HG03066 (cell line): ENCODE measurements around the gene NPLOC4.

ENCODE experiments used
- ATAC-seq: cut with Tn5 transposase; IDR thresholded peaks from one replicate; pipeline ENCODE4 v1.9.1; 2021; ENCODE audit warnings: low read depth; ENCODE audit not compliant: unreplicated experiment

NPLOC4 gene

DNA sequence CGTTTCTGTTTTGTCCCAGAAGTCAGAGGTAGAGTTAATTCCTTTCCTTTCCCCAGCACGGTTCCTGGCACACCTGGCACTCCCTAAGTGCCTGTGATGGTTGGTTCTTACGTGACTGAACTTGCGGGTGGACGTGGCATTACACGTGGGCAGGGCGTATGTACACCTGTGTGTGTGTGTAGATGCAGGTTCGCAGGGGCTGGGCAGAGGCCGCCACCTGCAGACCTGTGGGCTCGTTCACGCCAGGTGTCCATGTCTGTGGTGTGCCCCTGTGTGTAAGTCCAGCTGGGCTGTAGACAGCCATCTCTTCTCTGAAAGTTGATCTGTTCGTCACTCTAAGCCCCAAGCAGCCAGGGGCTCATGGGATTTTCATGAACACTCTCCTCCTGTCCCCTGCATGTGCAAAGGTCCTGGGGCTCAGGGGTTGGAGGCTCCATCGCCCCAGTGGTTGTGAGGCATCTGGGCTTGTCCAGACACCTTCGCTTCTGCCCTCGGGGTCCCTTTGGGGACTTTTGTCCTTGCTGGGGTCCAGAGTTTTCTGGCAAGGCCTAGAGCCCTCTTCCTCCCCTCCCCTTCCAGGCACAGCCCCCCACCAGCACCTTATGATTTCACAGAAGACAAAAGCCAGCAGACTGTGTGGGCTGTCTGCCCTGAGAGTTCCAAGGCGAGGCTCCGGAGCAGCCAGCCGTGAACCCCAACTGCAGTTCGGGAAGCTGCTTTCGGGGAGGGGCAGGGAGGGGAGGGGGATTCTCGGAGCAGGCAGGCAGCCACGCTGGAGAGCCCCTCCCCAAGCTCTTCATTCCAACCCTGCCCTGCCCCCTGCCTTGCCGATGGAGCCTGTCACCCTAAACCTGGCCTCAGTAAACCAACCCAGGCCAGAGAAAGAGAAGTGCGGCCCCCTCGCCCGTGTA lies 114.2 kb downstream of the NPLOC4 start:
- ATAC-seq: no peak

DNA sequence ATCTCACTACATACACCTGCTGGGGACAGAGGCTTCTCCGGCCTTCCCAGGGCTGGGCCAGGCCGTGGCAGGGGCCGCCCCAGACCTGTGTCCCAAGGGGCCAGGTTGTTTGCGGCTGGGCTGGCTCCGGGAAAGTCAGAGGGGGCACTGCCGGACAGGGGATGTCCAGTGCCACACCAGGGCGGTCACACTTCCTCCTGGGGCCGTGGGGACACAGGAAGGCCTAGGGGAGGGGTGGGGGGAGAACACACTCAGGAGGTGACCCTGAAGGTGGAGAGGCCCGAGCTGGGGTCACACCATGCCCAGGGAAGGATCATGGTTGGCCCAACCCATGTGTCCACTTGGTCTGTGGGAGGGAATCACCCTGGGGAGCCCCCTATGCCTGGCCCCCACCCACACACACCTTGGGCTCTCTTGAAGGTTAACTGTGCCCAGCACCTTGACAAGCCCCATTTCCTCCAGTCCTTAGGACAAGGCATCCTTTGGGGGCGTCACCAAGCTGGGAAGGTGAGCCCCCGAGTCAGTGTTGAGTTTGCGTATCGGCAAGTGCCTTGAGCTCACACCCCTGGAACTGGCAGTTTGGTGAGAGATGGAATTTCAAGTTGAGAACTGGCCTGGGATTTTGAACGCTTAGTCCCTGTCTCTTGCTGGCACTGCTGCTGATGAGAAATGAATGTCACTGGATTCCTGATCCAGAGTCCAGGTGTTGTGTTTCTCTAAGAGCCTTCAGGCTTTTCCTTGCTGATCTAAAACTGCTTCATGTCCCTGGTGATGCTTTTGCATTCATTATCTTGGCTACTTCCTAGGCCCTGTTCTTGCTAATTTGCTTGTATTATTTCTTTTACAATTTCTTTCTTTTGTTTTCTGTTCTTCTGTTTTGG lies 116.7 kb downstream of the NPLOC4 start:
- no peak for ATAC-seq

DNA sequence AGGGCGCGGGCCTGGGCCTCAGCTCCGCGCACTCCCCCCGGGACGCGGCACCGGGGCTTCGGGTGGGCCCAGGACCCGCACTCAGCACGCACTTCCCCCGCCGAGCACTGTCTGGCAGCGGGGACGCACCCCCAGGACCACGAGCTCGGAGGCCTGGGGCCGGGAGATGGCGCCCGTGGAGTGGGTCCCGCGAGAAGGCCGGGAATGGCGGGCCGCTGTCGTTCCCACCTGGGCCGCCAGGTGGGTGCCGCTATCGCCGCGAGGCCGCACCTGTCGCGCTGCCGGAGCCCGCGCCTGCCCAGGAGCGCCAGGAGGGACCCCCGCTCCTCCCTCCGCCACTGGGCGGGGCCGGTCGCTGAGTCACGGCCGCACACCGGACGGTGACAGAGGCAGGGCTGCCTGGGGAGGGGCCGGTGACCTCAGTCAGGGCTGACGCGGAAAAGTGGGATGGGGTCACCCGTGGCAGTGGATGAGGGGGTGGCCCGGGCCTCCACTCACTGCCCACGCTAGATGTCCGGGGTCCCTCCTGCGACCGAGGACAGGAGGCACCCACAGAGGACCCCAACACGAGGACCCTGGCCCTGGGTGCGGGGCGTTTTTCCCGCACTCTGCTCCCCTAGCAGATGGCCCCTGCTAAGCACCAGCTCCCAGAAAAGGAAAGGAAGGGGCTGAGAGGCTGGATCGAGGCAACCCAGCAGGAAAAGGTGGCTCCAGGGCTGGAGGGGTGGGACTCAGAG lies 117.5 kb downstream of the NPLOC4 start:
- ATAC-seq: no peak

DNA sequence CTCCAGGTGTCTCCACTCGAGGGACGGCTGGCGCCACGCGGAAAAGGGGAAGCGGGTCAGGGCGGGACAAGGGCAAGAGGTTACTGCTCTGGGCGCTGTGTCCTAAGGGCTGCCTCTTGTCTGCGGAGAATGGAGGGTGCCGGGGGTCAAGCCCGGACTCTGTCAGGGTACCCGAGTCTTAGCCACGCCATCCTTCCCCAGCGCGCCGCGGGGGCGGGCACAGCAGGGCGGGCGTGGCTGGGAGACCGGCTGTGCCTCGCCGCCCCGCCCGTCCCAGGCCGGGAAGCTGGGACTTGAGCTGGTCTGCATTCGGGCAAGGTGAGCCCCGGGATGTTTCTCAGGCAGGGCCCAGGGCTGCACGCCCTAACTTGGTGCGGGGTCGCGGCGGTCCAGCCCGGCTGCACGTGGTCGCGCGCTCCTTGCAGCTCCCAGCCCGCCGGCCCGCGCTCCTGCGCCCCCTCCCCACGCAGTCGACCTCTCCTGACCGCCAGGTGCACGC lies 118.1 kb downstream of the NPLOC4 start:
- no peak for ATAC-seq

DNA sequence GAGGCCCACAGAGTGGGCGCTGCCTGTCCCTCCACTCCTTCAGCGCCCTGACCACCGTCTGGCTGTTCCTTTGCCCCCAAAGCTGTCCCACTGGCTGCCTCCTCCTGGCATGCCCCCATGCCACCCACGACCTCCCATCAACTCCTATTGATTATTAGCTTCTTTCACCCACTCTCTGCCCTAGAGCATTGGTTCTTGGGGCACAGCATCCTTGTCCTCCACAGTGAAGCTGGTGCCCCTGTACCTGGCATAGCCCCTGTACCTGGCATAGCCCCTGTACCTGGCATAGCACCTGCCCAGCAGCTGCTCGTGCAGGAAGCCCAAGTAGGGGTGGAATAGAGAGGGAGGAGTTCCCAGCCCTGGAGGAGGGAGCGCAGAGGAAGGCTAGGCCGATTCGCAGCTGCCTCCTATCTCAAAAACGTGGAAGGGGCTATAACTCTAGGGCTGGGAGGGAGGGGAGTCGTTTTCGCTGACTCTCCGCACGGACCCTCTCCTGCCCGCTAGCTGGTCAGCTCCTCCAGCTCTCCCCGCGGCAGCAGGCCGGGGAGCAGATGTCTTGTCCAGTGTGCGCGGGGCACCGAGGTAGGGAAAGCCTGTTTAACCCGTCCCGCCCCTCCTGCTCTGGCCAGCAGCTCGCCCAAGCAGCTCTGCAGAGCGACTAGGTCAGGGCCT lies 118.7 kb downstream of the NPLOC4 start:
- ATAC-seq: no peak

DNA sequence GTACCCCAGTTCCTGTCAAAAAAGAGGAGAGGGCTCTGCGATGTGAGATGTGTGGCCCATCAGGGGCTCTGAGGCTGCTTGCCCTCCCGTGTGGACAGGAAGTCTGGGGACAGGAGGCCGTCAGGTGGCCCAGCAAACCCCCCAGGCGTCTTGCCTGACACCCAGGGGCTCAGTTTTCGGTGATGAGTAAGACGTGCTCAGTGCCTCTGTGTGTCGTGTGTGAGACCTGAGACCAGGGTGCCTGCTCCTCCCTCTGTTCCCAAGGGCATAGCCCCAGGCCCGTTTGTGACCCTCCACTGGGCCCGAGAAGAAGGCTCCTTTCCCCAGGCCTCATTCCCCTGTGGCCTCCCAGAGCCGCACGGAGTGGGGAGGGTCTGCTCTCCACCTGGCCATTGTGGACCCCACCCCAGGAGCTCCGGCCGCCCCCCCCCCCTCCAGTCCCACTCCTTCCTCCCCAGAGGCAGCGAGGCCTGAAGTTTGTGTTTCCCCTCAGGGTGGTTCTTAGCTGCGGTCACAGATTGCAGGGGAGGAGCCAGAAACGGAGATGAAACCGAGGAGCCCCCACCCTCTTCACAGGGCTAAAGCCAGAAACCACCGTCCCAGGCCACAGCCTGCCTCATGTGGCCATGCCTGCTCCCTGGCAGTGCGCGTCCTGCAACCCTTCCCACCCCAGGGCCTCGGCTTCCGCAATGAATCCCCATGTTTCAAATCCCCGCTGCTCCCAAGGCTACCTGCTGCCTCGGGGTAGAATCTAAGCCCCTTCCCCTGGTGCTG lies 119.4 kb downstream of the NPLOC4 start:
- ATAC-seq: peak; percentile 31

DNA sequence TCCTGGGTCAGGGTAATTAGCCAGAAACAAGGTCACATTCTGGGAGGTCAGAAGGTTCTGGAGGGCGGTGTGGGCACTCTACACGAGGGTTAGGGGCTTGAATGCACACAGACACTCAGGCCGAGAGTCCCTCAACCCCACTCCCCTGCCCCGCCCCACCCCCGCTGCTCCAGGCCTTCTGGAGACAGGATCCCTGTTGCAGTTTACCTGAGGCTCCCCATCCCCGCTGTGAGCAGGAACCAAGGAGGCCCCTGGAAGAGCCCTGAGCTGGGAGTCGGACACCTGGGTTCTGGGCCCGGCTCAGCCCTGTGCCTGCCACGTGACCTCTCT lies 119.9 kb downstream of the NPLOC4 start:
- ATAC-seq: no peak

DNA sequence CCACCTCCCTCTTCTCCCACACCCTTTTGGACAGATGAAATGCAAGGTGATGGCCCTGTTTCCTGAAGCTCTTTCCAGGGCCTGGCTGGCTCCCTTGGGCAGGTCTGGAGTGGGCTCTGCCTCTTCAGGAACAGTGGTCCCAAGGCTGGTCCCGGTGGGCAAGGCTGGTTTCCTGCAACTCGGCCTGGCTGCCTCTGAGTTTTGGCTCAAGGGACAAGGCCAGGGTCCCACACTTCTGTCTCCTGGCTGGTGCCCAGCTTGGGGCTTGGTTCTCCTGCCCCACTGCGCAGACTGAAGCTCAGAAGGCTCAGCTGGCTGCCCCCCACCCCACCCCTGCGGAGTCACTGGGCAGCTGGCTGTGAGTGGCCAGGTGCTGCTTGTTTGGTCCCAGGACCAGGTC lies 120.5 kb downstream of the NPLOC4 start:
- ATAC-seq: no peak

DNA sequence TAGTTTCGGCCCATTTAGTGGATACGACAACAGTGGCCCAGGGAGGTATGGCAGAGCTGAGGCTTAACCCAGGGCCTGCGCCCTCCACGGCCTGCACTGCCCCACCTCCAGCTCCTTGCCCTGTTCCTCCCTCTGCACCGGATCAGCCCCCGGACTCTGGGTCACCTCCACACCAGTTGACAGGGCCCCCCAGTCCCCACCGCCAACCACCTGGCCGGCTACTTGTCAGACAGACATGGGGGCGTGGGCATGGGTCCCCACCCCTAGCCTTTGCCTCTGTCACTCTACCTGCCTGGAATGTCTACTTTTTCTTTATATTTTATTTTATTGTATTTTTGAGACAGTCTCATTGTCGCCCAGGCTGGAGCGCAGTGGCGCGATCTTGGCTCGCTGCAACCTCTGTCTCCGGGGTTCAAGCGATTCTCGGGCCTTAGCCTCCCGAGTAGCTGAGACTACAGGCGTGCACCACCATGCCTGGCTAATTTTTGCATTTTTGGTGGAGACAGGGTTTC lies 121.3 kb downstream of the NPLOC4 start:
- ATAC-seq: no peak

DNA sequence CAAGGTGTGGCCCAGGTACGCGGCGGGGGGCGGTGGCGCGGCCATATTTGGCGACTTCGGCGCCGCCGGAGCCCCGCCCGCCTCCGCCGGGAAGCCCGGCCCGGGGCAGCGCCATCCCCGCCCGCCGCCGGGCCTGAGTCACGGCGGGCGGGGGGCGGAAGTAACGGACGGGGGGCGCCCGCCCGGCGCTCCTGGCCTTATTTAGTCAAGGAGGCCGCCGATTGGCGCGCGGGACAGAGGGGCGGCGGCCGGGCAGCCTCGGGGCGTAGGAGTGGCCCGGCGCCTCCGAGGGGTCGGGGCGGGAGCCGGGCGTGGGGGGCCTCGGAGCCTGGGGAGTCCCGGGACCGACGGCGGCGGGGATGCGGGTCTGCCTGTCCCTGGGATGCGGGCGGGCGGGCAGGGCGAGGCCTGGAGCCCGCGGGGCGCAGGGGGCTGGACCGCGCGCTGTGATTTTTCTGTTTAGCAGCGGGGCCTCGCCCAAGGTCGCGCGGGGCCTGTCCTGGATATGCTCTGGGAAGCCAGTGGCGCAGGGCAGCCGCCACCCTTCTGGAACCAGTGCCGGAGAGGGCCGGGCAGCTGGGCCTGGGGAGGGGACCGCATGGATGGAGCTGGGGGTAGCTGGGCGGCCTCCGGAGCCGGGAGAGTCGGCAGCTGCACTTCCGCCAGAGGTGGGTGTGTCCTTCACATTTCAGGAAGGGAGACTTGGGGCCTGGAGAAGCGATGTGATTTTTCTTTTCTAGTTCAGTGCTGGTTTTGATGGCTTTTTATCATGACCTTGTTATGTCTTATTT lies 122.0 kb downstream of the NPLOC4 start:
- no peak for ATAC-seq

DNA sequence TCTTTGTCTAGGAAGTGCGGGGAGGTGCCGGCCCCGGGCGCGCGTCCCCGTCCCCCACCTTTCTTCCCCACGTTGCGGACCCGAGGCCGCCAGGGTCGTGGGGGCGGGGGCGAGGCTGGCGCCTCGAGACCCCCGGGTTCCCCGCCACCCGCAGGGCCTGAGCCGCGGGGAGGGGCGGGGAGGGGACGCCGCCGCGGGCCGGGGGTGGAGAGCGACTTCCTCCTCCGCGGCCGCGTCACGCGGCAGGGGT lies 122.5 kb downstream of the NPLOC4 start:
- ATAC-seq: no peak

DNA sequence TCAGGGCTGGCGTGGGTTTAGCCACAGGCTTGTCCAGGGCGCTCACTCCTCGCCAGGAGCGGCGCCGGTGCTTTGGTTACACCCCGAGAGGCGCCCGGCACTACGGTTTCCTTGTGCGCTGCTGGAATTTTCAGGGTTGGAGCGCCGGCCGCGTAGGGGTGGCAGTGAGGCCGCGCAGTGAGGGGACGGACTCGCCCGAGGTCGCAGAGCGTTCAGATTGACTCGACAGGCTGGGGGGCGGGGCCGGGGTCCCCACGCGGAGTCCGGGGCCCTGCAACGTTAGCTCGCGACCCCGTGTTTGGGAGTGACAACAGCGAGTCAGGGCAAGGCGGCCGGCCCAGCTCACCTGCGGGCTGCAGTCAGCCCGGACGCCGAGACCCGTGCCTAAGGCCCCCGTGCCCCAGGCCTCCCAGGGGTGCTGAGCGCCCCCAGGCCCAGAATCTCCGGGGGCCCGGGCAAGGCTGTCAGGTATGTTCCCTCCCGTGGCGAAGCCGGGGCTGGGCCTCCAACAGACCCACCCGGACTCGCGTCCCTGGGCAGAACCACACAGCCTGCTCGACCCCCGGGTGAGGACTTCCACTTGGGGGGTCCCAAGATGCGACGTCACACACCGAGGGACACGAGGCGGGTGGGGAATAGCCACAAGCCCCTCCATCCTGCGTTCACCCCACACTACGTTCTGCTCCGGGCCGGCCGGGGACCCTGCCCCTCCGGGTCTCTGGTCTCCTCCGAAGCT lies 123.0 kb downstream of the NPLOC4 start:
- no peak for ATAC-seq

DNA sequence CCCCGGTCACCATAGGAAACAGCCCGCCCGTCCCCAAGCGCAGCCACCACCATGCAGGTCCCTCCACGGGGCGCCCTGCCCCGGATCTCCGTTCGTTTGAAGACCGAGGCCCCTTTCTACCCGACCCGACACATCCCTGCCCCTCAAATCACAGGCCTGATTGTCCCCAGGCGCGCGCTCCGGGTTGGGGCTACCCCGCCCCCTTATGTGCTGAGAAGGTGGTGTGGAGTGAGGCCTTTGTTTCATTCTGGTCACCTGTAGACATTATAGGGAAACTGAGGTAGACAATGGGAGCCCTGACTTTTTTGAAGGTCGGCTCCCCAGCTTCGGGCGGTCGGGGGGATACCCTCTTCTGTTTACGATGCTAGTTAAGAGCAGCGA lies 123.5 kb downstream of the NPLOC4 start:
- no peak for ATAC-seq

DNA sequence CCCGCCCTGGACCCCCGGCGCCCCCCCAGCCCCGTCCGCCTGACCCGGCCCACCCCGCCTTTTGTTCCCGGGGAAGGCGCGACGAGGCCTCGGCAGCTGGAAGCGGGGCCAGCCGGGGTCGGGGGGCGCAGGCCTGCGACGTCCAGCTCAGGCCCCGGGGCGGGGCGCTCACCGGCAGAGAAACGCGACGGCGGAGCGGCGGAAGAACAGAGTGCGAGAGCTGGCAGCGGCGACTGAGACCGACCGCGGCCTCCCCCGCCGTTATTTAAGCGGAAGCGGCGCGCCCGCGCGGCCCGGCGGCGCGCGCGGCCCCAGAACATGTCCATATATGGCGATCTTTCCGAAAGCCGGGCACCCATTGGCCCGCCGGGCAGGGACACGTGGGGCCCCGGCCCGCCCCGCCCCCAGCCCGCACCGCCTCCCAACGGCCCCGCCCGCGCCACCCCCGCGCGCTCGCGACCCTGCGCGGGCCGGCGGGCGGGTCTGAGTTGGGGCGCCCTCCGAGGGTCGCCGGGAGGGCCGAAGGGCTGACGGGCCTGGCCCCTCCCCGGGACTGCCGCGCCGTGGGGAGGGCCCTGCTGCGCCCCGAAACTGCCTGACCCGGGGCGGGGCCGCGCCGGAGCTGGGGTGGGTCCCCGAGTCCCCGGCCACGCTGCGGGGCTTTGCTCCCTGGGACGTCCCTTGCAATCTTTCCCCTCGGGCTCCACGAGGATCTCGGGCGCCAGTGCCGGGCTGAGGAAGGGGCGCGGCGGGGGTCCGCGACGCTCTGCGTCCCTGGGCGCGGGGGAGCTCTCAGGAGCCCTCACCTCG lies 124.1 kb downstream of the NPLOC4 start, which contains the start of gene ACTG1:
Gene ACTG1, minus strand, starts transcription at position 238 of the 810 bp plus-strand sequence. CDS start 445 bp downstream, outside the sequence.
- peak; percentile 36 for ATAC-seq

DNA sequence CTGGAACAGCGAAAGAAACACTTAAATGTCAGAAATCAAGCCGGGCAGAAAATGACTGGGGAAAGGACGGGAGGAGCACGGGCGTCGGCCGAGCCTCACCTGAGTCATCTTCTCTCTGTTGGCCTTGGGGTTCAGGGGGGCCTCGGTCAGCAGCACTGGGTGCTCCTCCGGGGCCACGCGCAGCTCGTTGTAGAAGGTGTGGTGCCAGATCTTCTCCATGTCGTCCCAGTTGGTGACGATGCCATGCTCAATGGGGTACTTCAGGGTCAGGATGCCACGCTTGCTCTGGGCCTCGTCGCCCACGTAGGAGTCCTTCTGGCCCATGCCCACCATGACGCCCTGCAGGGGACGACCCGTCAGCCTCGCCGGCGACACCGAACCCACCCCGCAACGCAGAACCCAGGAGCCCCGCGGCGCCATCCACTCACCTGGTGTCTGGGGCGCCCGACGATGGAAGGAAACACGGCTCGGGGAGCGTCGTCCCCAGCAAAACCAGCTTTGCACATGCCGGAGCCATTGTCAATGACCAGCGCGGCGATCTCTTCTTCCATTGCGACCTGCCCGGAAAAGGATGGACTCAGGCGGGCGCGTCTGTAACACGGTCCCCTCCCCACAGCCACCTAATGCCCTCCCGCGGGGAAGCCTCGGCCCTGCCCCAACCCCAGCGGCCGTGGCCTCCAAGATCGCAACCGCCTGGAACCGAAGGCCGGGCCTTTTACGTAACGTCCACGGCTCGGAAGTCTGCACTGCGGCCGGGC lies 124.9 kb downstream of the NPLOC4 start:
- no peak for ATAC-seq

DNA sequence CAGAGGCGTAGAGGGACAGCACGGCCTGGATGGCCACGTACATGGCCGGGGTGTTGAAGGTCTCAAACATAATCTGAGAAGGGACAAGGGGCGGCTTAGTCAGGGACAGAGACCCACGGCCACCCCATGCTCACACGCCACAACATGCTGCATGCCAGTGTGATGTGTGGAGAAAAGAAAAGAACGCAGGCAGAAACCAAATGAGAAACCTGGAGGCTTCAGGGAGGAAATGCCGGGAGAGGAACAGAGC lies 125.4 kb downstream of the NPLOC4 start:
- no peak for ATAC-seq
